HS-5 (cell line): ENCODE results near the gene FOXD2.

ENCODE experiments used
- DNase-seq: peaks from one replicate; pipeline ENCODE4 v3.0.0-alpha.2; 2012; ENCODE audit warnings: low read depth

Gene FOXD2

DNA sequence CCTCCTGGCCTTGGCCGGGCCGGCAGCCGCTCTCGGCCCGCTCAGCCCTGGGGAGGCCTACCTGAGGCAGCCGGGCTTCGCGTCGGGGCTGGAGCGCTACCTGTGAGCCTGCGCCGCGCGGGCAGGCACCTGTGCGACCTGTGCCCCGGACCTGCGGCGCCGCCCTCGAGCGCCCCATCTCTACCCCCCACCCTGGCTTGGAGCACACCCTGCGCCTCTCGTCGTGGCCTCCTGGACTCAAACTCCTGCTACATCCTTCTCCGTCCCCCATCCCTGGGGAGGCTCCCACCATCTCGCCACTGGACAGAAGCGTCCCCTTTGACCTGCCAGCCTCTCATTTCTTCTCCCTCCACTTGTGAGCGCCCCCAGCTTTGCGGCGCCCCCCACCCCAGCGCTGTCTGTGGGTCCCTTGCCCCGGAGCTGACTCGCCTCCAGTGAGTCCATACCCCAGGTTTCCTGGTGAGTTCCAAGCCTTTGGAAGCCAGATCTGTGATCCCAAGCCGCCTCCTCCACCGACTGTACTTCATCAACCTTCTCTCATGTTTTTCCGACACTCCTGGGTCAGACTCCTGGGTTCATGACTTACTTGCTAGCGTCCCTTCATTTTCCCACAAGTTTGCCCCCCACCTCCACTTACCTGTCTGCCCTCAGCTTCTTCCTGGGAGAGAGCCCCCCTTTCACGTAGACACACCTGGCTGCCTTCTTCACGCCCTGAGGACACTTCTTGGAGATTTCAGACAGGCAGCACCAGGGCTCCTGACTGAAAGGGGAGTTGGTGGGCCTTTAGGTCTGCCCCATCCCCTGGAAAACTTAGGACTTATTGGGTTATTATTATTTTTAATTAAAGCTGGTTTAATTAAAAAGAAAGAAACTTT lies 20.4 kb upstream of the FOXD2 start:
- DNase-seq: no peak

DNA sequence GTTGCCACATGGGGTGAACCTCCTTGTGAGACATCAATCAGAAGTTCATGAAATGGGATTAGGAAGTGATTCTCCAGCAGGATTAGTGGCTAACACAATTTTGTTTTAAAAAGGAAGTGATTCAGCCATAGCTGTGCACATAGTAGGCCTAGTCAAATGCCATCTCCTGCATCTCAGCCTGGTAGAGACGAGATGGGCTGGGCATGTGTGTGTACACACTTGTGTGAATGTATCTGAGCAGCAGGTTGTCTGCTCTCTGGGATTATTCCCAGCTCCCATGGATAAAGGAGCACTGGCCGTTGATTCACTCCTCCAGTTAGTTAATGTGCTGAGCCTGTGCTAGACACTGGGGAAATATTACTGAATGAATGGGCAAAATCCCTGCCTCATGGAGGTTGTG lies 19.7 kb upstream of the FOXD2 start:
- no peak for DNase-seq

DNA sequence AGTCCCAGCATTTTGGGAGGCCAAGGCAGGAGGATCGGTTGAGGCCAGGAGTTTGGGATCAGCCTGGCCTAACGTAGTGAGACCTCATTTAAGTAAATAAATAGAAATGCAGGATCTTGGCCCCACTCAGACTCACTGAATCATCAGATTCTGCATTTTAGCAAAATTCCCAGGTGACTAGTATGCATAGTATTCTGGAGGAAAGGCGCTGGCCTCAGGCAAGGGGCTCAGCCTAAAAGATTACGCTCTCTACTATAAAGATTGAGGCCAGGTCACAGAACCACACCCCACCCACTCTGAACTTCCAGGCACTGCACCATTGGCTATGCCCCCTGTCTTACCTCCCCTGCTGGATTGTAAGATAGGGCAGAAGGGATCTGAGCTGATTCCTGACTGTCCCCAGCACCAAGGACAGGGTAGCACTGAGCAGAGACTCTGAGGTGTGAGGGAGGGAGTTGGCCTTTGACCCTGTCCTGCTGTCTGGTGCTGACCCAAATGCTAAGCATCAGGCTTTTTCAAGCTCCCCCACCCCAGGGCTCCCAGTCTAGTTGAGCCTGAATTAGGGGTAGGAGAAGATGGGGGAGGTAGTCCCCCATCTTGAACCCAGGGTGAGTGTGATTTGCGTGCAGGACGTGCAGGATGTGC lies 19.0 kb upstream of the FOXD2 start:
- no peak for DNase-seq

DNA sequence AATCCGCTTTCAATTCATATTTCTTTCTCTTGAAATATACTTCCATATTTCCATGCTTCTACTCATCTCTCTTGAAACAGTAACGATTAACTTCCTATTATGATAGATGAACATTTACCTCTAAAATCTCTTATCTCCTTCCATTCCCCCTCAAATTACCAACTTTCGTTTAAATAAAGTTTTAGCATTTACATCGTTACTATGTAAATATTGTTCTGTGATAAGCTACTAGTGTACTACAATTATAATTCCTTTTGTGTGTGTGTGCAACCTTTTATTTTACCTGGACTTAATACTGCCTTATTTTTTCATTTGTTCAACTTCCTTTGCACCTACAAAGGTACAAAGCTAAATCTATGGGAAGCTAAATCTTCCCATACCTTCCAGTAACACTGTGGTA lies 17.3 kb upstream of the FOXD2 start:
- DNase-seq: no peak

DNA sequence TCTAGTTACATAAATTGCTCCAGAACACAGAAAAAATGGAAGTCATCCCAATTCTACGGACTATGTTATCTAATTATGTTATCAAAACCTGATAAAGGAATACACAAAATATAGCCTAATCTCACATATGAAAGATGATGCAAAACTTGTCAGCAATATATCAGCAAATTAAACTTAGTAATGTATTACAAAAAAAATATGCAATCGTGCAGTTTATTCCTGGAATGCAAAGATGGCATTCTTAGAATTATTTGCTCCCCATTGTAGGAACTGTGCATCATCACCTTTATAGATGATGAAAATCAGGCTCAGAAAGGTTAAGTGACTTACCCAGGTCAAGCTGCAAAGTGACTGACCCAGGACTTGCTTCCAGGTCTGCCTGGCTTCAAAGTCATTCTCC lies 14.0 kb upstream of the FOXD2 start:
- no peak for DNase-seq

DNA sequence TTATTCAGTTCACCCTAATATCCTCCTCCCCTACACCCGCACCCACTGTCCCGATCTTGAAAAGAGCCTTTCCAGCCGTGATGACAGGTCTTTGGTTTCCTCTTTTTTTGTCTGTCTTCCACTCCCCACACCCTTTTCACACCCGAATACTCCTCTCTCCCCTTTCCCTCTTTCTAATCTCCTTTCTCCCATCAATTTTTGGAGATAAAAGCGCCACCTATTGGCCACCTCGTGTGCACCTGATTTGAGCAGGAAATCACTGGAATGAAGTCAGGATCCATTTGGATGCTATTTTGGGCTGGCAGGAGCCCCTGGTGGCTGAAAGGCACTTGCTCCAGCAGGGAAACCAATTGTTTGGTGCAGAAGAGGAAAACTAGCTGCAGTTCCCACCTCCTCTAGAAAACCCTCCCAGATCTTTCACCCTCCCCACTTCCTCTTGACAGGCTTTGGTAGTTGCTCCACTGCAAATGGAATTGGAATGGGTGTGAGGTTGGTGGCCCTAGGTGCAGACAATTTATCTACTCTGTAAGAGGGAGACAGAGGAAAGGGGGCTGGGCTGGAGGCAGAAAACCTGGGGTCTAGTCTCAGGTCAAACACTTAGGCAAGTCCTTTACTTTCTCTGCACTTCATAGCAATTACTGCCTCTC lies 13.4 kb upstream of the FOXD2 start:
- peak; percentile 28 for DNase-seq

DNA sequence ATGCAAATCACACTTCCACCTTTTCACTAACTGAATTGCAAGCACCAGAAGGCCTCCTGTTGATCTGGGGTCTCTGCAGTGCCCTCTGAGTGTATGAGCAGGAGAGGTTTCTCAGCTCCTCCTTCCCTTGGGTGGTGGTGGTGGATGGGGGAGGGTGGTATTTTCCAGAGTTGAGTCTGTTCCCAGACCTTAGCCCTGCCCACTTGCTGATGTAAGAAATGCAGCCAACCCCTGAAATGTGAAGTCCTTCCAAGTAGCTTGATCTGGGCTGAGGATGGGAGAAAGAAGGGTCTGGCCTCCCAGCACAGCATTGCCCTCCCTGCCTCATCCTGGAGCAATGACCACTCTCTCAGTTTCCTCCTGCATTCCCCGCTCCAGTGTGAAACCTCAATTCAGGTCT lies 6.3 kb upstream of the FOXD2 start:
- DNase-seq: no peak

DNA sequence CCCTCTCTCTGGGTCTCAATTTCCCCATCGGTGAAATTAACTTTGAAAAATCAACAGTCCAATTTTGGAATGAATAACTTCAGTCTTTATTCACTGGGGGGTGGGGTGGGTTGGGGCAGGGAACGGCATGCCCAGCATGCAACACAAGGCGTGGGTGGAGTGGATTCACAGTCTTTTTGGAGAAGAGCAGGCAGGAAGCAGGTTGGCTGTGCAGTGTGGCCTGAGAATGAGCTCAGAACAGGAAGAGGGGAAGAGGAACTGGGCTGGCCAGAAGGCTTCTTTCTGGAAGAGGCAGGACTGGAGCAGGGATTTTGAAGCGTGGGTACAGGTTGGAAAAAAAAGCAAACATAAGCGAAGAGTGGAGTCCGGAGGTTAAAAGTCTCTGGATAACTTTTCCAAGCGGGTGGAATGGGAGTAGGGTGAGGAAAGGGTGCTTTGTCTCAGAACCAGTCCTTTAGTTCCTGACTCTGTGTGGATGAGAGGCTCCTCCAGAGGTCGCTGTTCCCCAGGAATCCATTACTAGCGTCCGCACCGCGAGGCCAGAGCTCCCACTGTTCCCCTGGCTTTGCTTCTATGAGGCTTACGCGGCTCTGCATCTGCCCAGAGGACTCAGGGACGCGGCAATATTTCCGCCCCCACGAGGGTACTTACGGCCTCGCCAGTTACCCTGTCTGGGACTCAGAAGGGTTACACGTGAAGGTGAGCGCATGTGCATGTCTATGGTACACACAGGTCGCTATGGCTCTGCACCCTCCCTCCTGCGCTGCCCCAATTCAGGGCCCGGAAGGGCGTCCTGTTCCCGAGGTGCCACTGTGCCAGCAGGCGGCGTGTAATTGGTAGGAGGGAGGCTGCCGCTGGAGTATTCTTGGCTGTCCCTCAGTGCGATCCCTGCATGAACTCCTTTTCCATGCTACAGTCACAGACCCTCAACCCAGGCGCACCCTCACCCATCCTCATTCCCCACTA lies 5.5 kb upstream of the FOXD2 start:
- no peak for DNase-seq

DNA sequence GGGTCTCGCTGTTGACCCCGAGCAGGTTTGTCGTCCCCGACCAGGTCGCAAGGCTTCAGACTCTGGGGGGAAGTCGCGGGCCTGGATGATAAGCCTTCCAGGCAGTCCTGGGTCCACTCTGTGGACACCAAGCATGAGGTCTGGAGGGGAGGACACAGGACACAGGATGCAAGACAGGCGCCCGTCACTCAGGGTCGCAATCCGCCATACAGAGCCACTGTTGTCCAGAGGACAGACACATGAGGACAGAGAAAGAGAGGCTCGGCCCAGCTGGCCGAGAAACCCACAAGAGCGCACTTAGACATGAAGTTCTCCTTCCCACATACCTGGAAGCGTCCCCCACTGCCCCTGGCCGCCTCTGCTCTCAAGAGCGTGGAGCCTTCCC lies 4.8 kb upstream of the FOXD2 start:
- no peak for DNase-seq

DNA sequence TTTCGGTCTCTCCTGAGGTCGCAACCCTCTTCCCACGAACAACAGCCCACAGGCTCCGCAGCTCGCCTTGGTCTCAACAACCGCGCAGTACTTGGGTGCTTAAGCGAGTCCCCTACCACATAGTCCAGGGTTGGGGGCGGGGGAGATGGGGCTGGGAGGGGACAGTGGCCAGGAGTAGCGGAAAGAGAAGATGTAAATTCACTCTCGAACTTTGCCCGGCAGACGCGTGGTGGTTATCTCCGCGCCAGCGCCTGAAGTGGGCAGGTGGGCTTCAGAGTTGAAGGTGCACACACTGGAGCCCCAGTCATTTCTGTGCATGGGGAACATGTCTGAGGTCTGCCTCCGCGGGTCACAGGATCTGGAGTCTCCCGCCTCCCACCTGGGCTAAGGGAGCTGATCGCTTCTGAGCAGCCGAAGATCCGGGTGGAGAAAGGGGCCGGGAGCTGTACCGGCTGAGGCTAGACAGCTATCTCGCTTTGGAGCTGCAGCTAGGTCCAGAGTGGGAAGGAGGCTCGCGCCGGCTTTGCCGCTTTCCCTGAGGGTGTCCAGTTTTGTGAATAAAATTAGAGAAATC lies 4.3 kb upstream of the FOXD2 start:
- DNase-seq: no peak

DNA sequence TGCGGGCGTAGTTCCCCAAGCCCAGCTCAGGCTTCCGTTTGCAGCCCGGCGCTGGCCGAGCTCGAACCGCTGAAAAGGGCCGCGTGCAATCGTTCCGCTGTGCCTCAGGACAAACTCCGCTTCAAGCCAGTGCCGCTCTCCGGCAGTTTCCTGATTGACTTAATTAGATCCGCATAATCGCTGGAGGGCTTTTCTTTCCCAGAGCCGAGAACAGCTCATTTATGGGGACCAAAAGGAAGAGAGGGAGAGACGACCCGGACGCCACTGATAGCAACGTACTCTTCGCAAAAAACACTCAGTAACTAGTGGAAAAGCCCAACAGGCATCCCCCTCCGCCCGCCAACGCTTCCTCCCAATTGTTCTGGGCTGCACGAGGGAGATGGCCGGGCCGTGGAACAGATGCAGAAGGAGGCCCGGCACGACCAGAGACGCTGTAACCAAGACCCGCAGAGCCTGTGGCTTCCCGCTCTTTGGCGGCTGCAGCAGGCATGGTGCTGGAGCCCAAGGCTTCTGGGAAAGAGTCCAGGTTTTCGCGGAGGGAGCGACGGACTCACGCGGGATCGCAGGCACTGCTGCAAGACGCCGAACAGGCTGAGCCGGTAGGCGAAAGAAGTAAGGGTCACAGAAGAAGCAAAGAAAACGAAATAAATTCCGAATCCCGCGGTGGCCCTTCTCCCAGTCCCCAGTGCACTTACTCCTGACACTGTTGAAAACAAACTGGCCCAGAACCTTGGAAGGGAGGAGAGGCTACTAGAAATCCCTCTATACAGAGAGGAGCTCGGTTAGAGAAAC lies 3.6 kb upstream of the FOXD2 start:
- DNase-seq: no peak

DNA sequence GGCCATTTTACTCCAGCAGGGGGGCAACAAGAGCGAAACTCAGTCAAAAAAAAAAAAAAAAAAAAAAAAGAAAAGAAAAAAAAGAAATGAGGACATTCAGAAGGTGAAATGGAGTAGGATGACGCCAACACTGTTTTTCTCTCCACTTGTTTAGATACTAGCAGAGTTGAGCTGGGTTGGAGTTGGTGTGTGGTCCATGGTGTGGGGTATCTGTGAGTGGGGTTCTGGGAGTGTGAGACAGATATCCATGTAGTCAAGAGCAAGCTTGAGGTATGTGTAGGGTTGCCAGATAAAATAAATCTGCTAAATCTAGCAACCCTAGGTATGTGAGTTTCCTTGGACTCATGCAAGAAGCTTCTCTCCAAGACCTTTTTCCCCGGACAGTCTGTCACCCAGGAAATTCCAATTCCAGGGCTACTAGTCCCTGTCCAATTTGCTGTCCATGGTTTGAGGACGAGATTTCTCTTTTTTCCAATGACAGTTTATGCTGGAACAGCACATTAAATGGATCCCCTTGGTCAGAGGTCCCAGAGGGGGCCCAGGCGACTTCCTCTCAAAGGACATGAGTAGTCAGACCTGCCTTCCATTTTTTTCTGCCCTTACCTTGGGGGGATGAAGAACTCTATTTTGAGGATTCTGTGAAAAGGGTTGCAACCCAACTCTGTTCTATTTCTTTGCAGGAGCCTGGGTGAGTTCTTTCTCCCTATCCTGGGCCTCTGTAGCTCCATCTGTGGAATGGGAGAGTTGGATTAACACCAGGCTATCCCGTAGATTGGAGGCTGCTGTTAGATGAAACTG lies 2.1 kb upstream of the FOXD2 start:
- no peak for DNase-seq

DNA sequence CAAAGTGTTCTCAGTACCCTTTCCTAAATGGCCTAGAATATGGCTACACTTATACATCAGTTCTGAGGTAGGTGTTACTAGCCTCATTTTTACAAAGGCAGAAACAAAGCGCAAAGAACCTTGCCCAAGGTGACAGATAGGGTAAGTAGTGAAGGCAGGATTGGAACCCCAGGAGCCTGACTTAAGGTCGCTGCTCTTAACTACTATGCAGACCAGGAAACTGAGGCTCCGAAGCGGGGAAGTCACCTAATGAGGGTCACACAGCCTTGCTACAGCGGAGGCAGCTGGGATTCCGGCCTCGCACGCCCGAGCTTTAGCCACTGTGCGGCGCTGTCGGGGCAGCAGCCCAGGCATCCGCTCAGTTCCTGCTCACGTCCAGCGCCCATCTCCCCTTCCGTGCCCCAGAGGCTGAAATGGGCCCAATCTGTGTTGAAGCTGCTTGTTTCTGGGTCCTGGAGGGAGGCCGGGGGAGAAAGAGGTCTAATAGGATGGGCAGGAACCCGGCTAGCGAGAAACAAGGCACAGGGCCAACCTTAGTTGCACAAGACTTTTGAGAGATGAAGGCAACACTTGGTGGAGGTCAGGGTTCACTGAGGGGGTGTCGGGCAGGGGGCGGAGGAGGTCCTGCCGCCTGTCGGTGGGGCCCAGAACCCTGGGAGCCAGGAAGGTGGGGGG lies 1.4 kb upstream of the FOXD2 start:
- peak; percentile 30 for DNase-seq

DNA sequence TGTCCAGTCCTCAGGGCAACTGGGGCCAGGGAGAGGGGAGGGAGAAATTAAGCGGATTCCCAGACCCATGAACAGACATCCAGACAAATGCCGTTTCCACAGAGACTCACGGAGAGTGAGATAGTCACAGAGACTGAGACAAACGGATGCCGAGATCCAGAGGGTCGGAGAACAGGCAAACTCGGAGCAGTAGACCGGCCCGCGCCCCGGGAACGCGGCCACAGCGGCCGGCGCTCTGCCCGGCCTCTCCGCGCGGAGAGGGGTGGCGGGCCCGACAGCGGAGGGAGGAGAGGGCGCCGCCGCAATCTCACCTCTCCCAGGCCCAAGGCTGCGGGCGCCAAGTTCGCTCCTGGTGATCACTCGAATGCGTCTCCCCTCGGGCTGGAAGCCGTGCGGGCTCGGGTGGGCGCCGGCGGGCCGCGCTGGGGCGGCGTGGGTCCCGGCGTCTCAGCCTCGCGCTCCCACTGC lies 831 bp upstream of the FOXD2 start:
- no peak for DNase-seq

DNA sequence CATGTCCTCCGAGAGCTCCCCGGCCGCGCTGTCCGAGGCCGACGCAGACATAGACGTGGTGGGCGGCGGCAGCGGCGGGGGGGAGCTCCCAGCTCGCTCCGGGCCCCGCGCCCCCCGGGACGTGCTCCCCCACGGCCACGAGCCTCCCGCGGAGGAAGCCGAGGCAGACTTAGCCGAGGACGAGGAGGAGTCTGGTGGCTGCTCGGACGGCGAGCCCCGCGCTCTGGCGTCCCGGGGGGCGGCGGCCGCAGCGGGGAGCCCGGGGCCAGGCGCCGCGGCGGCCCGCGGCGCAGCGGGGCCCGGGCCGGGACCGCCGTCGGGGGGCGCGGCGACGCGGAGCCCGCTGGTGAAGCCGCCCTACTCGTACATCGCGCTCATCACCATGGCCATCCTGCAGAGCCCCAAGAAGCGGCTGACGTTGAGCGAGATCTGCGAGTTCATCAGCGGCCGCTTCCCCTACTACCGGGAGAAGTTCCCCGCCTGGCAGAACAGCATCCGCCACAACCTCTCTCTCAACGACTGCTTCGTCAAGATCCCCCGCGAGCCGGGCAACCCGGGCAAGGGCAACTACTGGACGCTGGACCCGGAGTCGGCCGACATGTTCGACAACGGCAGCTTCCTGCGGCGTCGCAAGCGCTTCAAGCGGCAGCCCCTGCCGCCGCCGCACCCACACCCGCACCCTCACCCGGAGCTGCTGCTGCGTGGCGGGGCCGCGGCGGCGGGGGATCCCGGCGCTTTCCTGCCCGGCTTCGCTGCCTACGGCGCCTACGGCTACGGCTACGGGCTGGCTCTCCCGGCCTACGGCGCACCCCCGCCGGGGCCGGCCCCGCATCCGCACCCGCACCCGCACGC lies 547 bp downstream of the FOXD2 start:
- DNase-seq: no peak

DNA sequence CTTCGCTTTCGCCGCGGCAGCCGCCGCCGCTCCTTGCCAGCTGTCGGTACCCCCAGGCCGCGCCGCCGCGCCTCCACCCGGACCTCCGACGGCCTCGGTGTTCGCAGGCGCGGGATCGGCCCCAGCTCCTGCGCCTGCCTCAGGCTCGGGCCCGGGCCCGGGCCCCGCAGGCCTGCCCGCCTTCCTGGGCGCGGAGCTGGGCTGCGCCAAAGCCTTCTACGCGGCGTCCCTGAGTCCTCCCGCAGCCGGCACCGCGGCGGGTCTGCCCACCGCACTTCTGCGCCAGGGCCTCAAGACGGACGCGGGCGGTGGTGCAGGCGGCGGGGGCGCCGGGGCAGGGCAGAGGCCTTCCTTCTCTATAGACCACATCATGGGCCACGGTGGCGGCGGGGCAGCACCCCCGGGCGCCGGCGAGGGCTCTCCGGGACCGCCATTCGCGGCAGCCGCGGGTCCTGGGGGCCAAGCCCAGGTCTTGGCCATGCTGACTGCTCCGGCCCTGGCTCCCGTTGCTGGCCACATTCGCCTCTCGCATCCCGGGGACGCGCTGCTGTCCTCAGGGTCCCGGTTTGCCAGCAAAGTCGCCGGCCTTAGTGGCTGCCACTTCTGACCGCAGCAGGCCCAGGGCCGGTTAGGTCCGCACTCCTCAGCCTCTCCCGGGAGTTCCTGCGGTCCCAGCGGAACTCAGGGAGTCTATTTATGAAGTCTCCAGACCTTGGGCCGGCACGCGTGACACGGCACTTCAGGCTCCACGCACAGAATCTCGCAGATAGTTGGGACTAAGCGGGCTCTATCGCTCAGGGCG lies 1.4 kb downstream of the FOXD2 start:
- DNase-seq: no peak

DNA sequence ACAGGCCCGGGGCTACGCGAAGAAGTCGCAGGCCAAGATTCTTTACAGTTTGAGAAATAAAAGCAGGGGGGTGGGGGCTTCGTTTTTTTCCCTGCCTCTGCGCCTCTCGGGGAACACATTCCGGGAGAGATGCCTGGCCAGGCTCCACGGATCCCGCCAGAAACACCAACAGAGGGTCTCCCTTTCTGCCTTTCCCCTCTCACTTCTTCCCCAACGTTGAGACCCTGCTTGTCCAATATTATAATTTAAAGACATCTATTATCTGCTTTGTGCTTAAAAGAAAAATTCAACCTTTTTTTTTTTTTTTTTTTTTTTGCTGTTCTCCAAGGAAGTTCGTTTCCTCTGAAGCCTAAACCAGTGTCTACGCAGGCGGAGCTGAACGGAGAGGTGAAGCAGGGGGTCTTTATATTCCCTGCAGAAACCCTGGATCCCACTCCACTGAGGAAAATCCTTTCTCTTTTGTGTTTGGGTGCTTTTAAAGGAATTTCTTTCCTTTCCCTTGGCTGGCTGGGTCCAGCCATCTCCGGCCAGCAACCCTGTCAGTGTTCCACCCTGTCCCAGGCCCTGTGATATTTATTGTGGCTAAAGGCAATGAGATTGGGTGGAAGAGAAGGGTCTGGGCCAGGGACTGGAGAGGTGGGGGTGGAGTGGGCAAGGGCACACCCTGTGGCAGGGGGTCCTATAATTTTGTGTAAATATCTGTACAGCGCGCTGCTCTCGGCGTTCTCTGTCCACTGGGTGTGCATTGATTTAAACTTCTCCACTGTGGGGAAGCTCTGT lies 2.2 kb downstream of the FOXD2 start:
- no peak for DNase-seq
